Thyroid gland (tissue), 4 donors: ENCODE measurements around the gene MRGPRX4. TPM values are rescaled to one million over a fixed set of nuclear protein-coding genes. Genes with fewer than 3 reads are reported as not detected.
"Not testable (repeated sequence)": the region's sequence is repeated elsewhere in the genome, so short reads cannot be mapped to it uniquely, and the experiment has no call there.

Experiments used
- DNase-seq, 2 donors: peaks; one replicate each; pipeline ENCODE4 v3.0.0-alpha.2; 2019
- H3K27ac ChIP-seq, 3 donors: fragments of 200-600 bp; sonication (generic); 1 replicate in 2 of 3; 2 replicates in 1 of 3; pipeline ENCODE4 v1.5.1; 2016 to 2019; ENCODE audit warnings: mild to moderate bottlenecking in 1 of 3, moderate library complexity in 1 of 3
- H3K27me3 ChIP-seq: fragments of 200-600 bp; sonication (generic); one replicate; pipeline ENCODE4 v1.5.1; 2019
- H3K36me3 ChIP-seq, 2 donors: fragments of 200-600 bp; sonication (generic); one replicate each; pipeline ENCODE4 v1.5.1; 2016 to 2019
- H3K4me1 ChIP-seq, 2 donors: fragments of 200-600 bp; sonication (generic); one replicate each; pipeline ENCODE4 v1.5.1; 2017 to 2019
- H3K4me3 ChIP-seq, 3 donors: fragments of 200-600 bp; sonication (generic); replicated peaks in 1 of 3; 1 replicate in 2 of 3; 2 replicates in 1 of 3; pipeline ENCODE4 v1.5.1; 2016; ENCODE audit warnings: mild to moderate bottlenecking in 1 of 3
- H3K9me3 ChIP-seq: fragments of 200-600 bp; sonication (generic); one replicate; pipeline ENCODE4 v1.5.1; 2017
- CTCF ChIP-seq, 6 experiments: fragments of 200-600 bp in 3 of 6; fragments of 450-650 bp in 3 of 6; sonication (generic) in 3 of 6; IDR thresholded peaks; one replicate each; pipeline ENCODE4 v1.5.1; 2016 to 2019; ENCODE audit warnings: antibody characterized with exemption in 6 of 6, mild to moderate bottlenecking in 2 of 6, inconsistent platforms in 1 of 6, moderate library complexity in 1 of 6
- POLR2A ChIP-seq, 2 donors: fragments of 450-650 bp; IDR thresholded peaks; one replicate each; pipeline ENCODE4 v1.6.1; 2017; ENCODE audit warnings: antibody characterized with exemption in 2 of 2, mild to moderate bottlenecking in 2 of 2, moderate library complexity in 1 of 2
- WGBS, 2 donors: methylation state at CpG; one replicate each; pipeline ENCODE4 v1.1.5; 2017; 5-methylcytosine and 5-hydroxymethylcytosine counted together
- intact Hi-C: fragments of 100-400 bp; cut with DNase I; formaldehyde crosslinking; loops from one replicate; pipeline ENCODE4 v1.15.1; 2023
- total RNA-seq, 4 donors: library from RNA; depleted of rRNA; stranded (reverse); fragments of >200 nt; gene quantifications; one replicate each; pipeline ENCODE4 v1.2.3, GENCODE V29; 2016

MRGPRX4 gene
- not detected for total RNA-seq

- DNase-seq: no peak
- no peaks in the 10 kb centered on the region for H3K27me3 ChIP-seq
- no peaks in the 10 kb centered on the region for H3K4me1 ChIP-seq
- WGBS, 2 donors: 73 to 75% methylated on average over 3 of the region's 3 CpGs
- H3K27ac ChIP-seq: no peak within 1 kb of the TSS
- no peak for TF ChIP-seq CTCF (IDR thresholded peaks at IDR 0.05)
- no peak for TF ChIP-seq POLR2A (IDR thresholded peaks at IDR 0.05)
- no peaks in the 10 kb centered on the region for H3K36me3 ChIP-seq
- H3K4me3 ChIP-seq: no peak within 1 kb of the TSS
- intact Hi-C loops: no loop called here
- no peaks in the 10 kb centered on the region for H3K9me3 ChIP-seq
Observed at GRCh38 chr11:18172666-18173065, at the start of gene MRGPRX4. TSS of gene MRGPRX4 (plus strand) at chr11:18172837. CDS start at chr11:18173257, 420 bp downstream.

GRCh38 chr11:18131115-18131514 lies 41.5 kb upstream of the MRGPRX4 start:
- H3K27ac ChIP-seq, H3K9me3 ChIP-seq, intact Hi-C loops, H3K36me3 ChIP-seq, H3K27me3 ChIP-seq, H3K4me1 ChIP-seq, DNase-seq, H3K4me3 ChIP-seq: not testable (repeated sequence)
- 73 to 79% methylated on average over 4 of the region's 4 CpGs for WGBS, 2 donors

- H3K4me1 ChIP-seq: no peaks in the 10 kb centered on the region
- TF ChIP-seq POLR2A (IDR thresholded peaks at IDR 0.05): no peak
- TF ChIP-seq CTCF (IDR thresholded peaks at IDR 0.05): no peak
- H3K27ac ChIP-seq: no peak within 1 kb of the TSS
- no peak for DNase-seq
- intact Hi-C loops: no loop called here
- H3K36me3 ChIP-seq: no peaks in the 10 kb centered on the region
- WGBS, 2 donors: 62 to 73% methylated on average over 3 of the region's 3 CpGs
- no peak within 1 kb of the TSS for H3K4me3 ChIP-seq
- H3K9me3 ChIP-seq: no peaks in the 10 kb centered on the region
- no peaks in the 10 kb centered on the region for H3K27me3 ChIP-seq
Observed at GRCh38 chr11:18132341-18132740, 40.3 kb upstream of the MRGPRX4 start, which contains the start of gene MRGPRX3. TSS of gene MRGPRX3 (plus strand) at chr11:18132571. CDS start at chr11:18137203, 4,632 bp downstream.

- H3K4me3 ChIP-seq: no peak overlapping the region
- H3K27me3 ChIP-seq: no peaks in the 10 kb centered on the region
- WGBS, 2 donors: 33 to 39% methylated on average over 2 of the region's 2 CpGs
- no peaks in the 10 kb centered on the region for H3K36me3 ChIP-seq
- no peaks in the 10 kb centered on the region for H3K4me1 ChIP-seq
- no peak overlapping the region for H3K27ac ChIP-seq
- H3K9me3 ChIP-seq: no peaks in the 10 kb centered on the region
- intact Hi-C loops: no loop called here
- no peak for DNase-seq
- TF ChIP-seq CTCF (IDR thresholded peaks at IDR 0.05) (no peak), POLR2A (IDR thresholded peaks at IDR 0.05) (no peak)
Observed at GRCh38 chr11:18135308-18135707, 37.3 kb upstream of the MRGPRX4 start.

GRCh38 chr11:18137186-18137800 lies 35.3 kb upstream of the MRGPRX4 start:
- no peak overlapping the region for H3K4me3 ChIP-seq
- no peak for DNase-seq
- no peak overlapping the region for H3K27ac ChIP-seq
- no peaks in the 10 kb centered on the region for H3K9me3 ChIP-seq
- H3K4me1 ChIP-seq: no peaks in the 10 kb centered on the region
- no peak for TF ChIP-seq CTCF (IDR thresholded peaks at IDR 0.05)
- no peak for TF ChIP-seq POLR2A (IDR thresholded peaks at IDR 0.05)
- H3K36me3 ChIP-seq: no peaks in the 10 kb centered on the region
- 93 to 95% methylated on average over 29 of the region's 29 CpGs for WGBS, 2 donors
- no peaks in the 10 kb centered on the region for H3K27me3 ChIP-seq
- intact Hi-C loops: no loop called here
